Adrenal gland (tissue), 12 donors: ENCODE data around the gene PLPP2. TPM values are rescaled to one million over a fixed set of nuclear protein-coding genes. Genes with fewer than 3 reads are reported as not detected.

Experiments used
- DNase-seq, 7 donors: peaks; one replicate each; pipeline ENCODE4 v3.0.0-alpha.2; 2019 to 2020
- H3K27ac ChIP-seq, 5 donors: fragments of 200-600 bp; sonication (generic) in 4 of 5; 1 replicate in 3 of 5; 2 replicates in 2 of 5; pipeline versions ENCODE4 v1.5.1 to v1.8.0; 2016 to 2020; ENCODE audit warnings: mild to moderate bottlenecking in 1 of 5
- H3K27me3 ChIP-seq: fragments of 200-600 bp; 2 replicates; pipeline ENCODE4 v1.8.0; 2021
- H3K36me3 ChIP-seq, 2 donors: fragments of 200-600 bp; replicated peaks in 1 of 2; 1 replicate in 1 of 2; 2 replicates in 1 of 2; pipeline versions ENCODE4 v1.5.1 to v1.8.0; 2018 to 2022
- H3K4me1 ChIP-seq, 2 donors: fragments of 200-600 bp; replicated peaks in 1 of 2; 1 replicate in 1 of 2; 2 replicates in 1 of 2; pipeline versions ENCODE4 v1.5.1 to v1.8.0; 2018 to 2021
- H3K4me3 ChIP-seq, 4 donors: fragments of 200-600 bp; sonication (generic) in 3 of 4; one replicate each; pipeline ENCODE4 v1.5.1; 2016 to 2018
- H3K9me3 ChIP-seq, 3 donors: fragments of 200-600 bp; sonication (generic) in 1 of 3; replicated peaks in 1 of 3; 1 replicate in 2 of 3; 2 replicates in 1 of 3; pipeline versions ENCODE4 v1.5.1 to v1.8.0; 2016 to 2021
- POLR2A ChIP-seq, 2 donors: fragments of 450-650 bp; IDR thresholded peaks; one replicate each; pipeline ENCODE4 v1.6.1; 2017; ENCODE audit warnings: antibody characterized with exemption in 2 of 2, mild to moderate bottlenecking in 2 of 2, moderate library complexity in 1 of 2
- WGBS, 4 donors: extraction: QIAGEN DNeasy Blood & Tissue Kit in 2 of 4; methylation state at CpG; one replicate each; pipeline versions ENCODE4 v1.1.5 to v1.1.7; 2013 to 2017; 5-methylcytosine and 5-hydroxymethylcytosine counted together
- intact Hi-C, 2 donors: fragments of 100-400 bp; cut with DNase I; formaldehyde crosslinking; loops; one replicate each; pipeline versions ENCODE4 v1.14.1 to v1.15.0; 2022 to 2023
- polyA plus RNA-seq, 3 donors: library from polyadenylated mRNA; stranded (reverse); fragments of 200-250 nt in 2 of 3; fragments of 350-450 nt in 1 of 3; fragmentation: Illumina TruSeq in 1 of 3; extraction: RNeasy Lipid Tissue Mini Kit (QIAGEN cat#74804) in 1 of 3; gene quantifications; one replicate each; pipeline ENCODE4 v1.2.3, GENCODE V29; 2013 to 2014
- total RNA-seq, 9 donors: library from RNA; depleted of rRNA in 4 of 9; stranded (reverse); fragments of >200 nt in 4 of 9; fragments of 120-200 nt in 1 of 9; fragmentation: NEBNext Ultra II Directional in 1 of 9; extraction: Animal tissue kit (Norgen Biotek cat#: 25700) in 1 of 9; gene quantifications; one replicate each; pipeline versions ENCODE4 v1.1.0 to v1.2.4, GENCODE V29; 2013 to 2023
- TF ChIP-seq, protein P1 (sequence below), 6 experiments: fragments of 450-650 bp in 4 of 6; fragments of 200-600 bp in 2 of 6; sonication (generic) in 1 of 6; IDR thresholded peaks; 1 replicate in 5 of 6; 2 replicates in 1 of 6; pipeline versions ENCODE4 v1.5.1 to v1.8.0; 2016 to 2021; ENCODE audit warnings: antibody characterized with exemption in 6 of 6, mild to moderate bottlenecking in 2 of 6, moderate library complexity in 1 of 6
- donor health status: healthy with polysubstance abuse.
- donor health status: Bipolar disorder and iron deficiency.
- donor health status: DM: yes; HTN: yes; CAD: no.
- donor health status: DM: no; HTN: no; CAD: no.
- donor health status: DM: no; HTN: no; CAD: no.
- donor health status: DM: yes; HTN: yes; CAD: no.

PLPP2 gene
- total and polyA plus RNA-seq, 12 donors = 0.33 to 272 (median 5.0) TPM

DNA sequence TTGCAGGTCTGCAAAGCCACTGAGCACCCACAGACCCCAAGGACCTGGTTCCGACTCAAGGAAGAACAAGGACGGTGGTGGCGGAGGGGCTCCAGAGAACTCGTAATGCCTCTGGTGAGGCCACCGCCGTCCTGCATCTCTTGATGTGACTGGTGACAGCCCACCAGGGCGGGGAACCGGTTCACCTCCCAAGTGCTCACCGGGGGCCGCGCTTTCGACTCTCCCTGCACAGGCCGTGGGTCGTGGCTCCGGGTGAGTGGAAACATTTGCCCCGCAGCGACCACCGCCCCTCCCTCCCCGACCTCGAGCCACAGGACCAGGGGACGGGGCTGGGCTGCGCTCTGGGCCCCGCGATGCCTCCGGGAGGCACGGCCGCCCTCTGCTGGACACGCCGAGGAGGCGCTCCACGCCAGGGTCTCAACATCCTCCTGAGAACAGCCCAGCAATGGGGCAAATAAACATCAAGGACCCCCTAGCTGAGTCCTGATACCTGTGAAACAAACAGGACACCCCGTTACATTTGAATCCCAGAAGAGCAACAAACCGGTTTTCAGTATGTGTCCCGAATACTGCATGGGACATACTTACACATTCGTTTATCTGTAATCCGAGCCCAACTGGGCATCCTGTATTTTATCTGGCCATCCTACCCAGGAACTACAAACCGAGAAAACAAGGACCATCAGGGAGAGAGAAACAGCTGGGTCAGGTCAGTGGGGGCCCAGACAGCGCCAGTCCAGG, 3.9 kb upstream of the PLPP2 start:
- Histone ChIP-seq H3K36me3 (no peaks in the 10 kb centered on the region), H3K4me3 (no peak overlapping the region), H3K4me1 (peaks cover 11 to 19% of the 10 kb centered on the region in 2 donors), H3K27me3 (peaks cover 21% of the 10 kb centered on the region), H3K9me3 (no peaks in the 10 kb centered on the region), H3K27ac (peak overlapping the region in 1 of 5 donors; percentile 91)
- intact Hi-C loops = no loop called here
- 11 to 38% (median 21%) methylated on average over 4 to 38 of the region's 38 CpGs for WGBS, 4 donors
- peak in 3 of 7 donors; percentile 27 to 56 (median 50) for DNase-seq
- no peak for TF ChIP-seq POLR2A (IDR thresholded peaks at IDR 0.05)
- TF ChIP-seq, protein P1, sequence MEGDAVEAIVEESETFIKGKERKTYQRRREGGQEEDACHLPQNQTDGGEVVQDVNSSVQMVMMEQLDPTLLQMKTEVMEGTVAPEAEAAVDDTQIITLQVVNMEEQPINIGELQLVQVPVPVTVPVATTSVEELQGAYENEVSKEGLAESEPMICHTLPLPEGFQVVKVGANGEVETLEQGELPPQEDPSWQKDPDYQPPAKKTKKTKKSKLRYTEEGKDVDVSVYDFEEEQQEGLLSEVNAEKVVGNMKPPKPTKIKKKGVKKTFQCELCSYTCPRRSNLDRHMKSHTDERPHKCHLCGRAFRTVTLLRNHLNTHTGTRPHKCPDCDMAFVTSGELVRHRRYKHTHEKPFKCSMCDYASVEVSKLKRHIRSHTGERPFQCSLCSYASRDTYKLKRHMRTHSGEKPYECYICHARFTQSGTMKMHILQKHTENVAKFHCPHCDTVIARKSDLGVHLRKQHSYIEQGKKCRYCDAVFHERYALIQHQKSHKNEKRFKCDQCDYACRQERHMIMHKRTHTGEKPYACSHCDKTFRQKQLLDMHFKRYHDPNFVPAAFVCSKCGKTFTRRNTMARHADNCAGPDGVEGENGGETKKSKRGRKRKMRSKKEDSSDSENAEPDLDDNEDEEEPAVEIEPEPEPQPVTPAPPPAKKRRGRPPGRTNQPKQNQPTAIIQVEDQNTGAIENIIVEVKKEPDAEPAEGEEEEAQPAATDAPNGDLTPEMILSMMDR (IDR thresholded peaks at IDR 0.05) = peak; percentile 34 to 61 (median 52)

DNA sequence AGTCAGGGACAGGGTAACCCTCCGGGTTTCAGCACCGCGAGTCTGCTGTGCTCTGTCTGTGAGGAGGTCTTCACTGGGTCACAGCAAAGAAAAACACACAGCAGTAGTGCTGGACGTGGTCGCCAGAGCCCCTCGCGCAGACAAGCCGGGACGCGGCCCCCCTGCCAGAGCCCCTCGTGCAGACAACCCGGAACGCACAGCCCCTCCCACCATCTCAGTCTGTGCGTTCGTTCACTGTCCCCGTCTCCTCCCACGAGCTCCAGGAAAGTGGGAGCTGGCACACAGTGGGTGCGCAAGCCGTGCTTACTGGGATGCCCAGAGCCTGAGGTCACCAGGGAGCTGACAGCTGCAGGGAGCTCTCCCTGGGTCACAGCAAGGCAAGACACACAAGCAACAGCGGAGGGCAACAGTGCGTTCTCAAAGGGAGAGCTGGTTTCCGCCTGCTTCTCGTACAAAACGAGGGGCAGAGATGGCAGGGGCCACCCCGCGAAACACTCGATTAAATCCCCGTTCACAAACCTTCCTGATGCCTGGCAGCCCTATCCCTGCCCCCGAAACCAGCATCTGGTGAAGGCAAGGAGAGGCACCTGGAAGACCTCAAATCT, 3.2 kb upstream of the PLPP2 start:
- 5 to 36% (median 11%) methylated on average over 15 to 29 of the region's 29 CpGs for WGBS, 4 donors
- intact Hi-C loops = no loop called here
- TF ChIP-seq, protein P1 (IDR thresholded peaks at IDR 0.05) = no peak
- TF ChIP-seq POLR2A (IDR thresholded peaks at IDR 0.05) = no peak
- Histone ChIP-seq H3K27ac (no peak overlapping the region), H3K4me1 (peaks cover 11 to 19% of the 10 kb centered on the region in 2 donors), H3K4me3 (no peak overlapping the region), H3K36me3 (no peaks in the 10 kb centered on the region), H3K27me3 (peaks cover 21% of the 10 kb centered on the region), H3K9me3 (no peaks in the 10 kb centered on the region)
- no peak for DNase-seq

DNA sequence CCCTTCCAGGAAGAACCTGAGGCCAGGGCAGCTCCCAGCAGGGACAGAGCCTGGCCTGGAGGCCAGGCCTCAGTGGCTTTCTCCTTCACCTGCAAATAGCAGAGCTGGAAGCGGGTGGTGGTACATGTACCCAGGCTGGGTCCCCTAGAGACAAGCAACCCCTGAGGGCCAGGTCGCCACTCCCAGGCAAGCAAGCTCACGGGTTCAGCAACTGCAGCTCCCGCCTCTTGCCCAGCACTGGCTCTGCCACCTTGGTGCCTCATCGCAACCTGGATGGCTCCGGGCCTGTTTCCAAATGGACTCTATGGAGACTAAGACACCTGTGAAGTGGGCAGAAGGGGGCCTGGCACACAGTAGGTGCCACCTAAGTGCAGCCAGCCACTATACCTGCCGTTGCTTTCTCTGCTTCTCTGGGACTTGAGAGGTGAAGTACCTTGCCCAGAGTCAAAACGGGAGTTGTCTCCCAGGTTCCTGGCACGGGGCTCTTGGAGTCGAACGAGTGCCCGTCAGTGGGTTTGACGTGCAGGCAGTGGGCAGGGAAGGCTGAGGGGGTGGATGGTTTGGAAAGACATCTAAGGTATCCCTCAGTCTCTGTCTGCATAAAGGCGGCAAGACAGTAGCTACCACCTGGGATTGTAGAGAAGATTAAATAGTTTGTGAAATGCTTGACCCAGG, 2.4 kb upstream of the PLPP2 start:
- H3K4me3 ChIP-seq = no peak overlapping the region
- H3K27me3 ChIP-seq = peaks cover 21% of the 10 kb centered on the region
- TF ChIP-seq, protein P1 (IDR thresholded peaks at IDR 0.05) = no peak
- TF ChIP-seq POLR2A (IDR thresholded peaks at IDR 0.05) = no peak
- peaks cover 11 to 19% of the 10 kb centered on the region in 2 donors for H3K4me1 ChIP-seq
- no peaks in the 10 kb centered on the region for H3K36me3 ChIP-seq
- no peak overlapping the region for H3K27ac ChIP-seq
- 74 to 95% (median 82%) methylated on average over 8 to 14 of the region's 14 CpGs for WGBS, 4 donors
- intact Hi-C loops = no loop called here
- H3K9me3 ChIP-seq = no peaks in the 10 kb centered on the region
- no peak for DNase-seq

DNA sequence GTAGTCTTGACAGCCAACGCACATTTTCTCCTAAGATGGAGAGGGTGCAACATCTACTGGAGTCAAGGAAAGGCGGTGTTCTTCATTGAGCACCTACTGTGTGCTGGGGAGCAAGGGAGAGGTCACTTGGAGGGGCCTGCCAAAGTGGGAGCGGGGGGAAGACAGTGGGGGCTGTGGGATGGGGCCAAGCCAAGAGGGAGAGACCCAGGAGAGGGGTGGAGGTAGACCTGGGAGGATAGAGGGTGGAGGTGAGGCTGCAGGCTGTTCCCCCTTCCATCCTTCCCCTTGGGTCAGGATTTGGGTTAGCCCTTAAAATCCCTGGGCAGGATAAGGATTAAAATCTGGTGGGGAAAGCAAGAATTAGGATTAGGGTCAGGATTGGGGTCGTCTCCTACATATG, 1.7 kb upstream of the PLPP2 start:
- intact Hi-C loops = no loop called here

More for the DNA sequence above, 1.7 kb upstream of the PLPP2 start:
- Histone ChIP-seq H3K9me3 (no peaks in the 10 kb centered on the region), H3K4me3 (no peak overlapping the region), H3K4me1 (peaks cover 11 to 19% of the 10 kb centered on the region in 2 donors), H3K27ac (no peak overlapping the region), H3K27me3 (peaks cover 21% of the 10 kb centered on the region), H3K36me3 (no peaks in the 10 kb centered on the region)
- no peak for DNase-seq
- TF ChIP-seq, protein P1 (IDR thresholded peaks at IDR 0.05) = no peak
- TF ChIP-seq POLR2A (IDR thresholded peaks at IDR 0.05) = no peak
- WGBS, 4 donors = 79 to 94% (median 91%) methylated on average over 4 of the region's 4 CpGs
